GM23248 (cell line): Measurements from ENCODE around the gene CDC23.

Experiments used
- EZH2 ChIP-seq: fragments of 200-600 bp; sonication (generic); IDR thresholded peaks from 2 replicates; pipeline ENCODE4 v1.6.1; 2018; ENCODE audit warnings: antibody characterized with exemption, mild to moderate bottlenecking; ENCODE audit not compliant: insufficient read depth, poor library complexity, severe bottlenecking
- EZH2phosphoT487 ChIP-seq: fragments of 200-600 bp; sonication (generic); IDR thresholded peaks from 2 replicates; pipeline ENCODE4 v1.6.1; 2018; ENCODE audit warnings: antibody characterized with exemption, moderate library complexity, mild to moderate bottlenecking, low read depth; ENCODE audit not compliant: insufficient read depth

DNA sequence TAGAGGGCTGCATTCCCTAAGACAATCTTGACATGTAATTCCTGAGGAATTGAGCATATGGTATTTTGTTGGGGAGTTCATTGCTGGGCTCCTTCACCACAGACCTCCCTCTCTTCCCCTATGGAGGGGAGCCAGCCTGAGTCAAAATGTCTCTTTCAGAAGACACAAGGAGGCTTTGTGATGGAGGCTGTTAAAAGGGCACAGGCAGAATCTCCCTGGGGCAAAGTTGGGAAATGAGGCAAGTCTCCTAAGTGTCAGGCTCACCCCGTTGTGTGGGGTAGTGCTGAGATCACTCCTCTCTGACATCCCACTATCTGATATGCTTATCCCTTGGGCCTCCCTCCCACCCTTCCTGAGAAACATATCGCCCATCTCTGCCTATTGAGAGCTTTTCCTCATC lies 30.7 kb upstream of the CDC23 start:
- no peak for TF ChIP-seq EZH2
- TF ChIP-seq EZH2phosphoT487 = no peak
